ENCODE data around the gene RASL10A.
A peak's percentile ranks its signal among the peaks of the same experiment; 100 is the strongest.

RASL10A gene

DNA sequence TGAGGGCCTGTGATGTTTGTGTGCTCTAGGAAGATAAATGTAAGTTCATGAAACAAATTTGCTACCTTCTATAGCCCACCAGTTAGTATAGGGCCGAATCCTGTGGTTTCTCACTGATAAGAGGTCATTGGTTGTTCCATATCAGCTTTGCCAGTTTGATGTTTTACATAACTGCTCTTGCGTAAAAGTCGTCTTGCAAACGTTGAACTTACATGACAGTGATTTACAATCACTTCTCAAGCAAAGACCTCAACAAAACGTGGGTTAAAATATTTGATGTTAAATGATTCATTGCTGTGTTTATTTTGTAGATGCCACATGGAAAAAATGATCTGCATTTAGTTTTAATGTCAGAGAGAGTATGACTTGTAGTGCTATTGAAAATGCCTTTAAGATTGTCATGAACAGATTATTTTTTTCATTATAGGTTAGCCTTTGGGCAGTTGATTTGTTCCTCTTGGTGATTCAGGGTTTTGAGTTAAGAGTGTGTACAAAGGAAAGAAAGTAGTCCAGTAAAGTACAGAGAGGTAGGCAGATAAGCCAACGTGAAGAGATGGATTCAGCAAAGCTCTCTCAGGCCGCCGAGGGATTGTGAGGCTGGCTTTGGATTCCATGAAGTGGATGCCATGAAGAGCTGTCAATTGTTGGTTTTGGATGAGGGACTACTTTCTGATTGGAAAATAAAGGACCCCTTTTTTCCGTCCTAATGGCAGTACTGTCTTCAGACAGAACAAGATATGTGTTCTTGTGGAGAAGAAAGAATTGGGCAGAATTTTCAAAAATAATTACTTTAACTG, 44.8 kb downstream of the RASL10A start:
- H3K36me3 ChIP-seq (ENCODE audit: control insufficient read depth, insufficient read depth, low read length), result peaks cover 21% of the 10 kb centered on the region
- no peaks in the 10 kb centered on the region for H3K27me3 ChIP-seq (ENCODE audit: control insufficient read depth, insufficient read depth, low read length)
- no peaks in the 10 kb centered on the region for H3K9me3 ChIP-seq (ENCODE audit: control insufficient read depth, insufficient read depth, low read length)
- H3K4me3 ChIP-seq (ENCODE audit: low read depth, low read length), result peak overlapping the region; percentile 61
- H3K9ac ChIP-seq (ENCODE audit: low read depth, low read length), result no peak overlapping the region
- H3K4me1 ChIP-seq (ENCODE audit: control insufficient read depth, insufficient read depth, low read length), result peaks cover 16% of the 10 kb centered on the region

DNA sequence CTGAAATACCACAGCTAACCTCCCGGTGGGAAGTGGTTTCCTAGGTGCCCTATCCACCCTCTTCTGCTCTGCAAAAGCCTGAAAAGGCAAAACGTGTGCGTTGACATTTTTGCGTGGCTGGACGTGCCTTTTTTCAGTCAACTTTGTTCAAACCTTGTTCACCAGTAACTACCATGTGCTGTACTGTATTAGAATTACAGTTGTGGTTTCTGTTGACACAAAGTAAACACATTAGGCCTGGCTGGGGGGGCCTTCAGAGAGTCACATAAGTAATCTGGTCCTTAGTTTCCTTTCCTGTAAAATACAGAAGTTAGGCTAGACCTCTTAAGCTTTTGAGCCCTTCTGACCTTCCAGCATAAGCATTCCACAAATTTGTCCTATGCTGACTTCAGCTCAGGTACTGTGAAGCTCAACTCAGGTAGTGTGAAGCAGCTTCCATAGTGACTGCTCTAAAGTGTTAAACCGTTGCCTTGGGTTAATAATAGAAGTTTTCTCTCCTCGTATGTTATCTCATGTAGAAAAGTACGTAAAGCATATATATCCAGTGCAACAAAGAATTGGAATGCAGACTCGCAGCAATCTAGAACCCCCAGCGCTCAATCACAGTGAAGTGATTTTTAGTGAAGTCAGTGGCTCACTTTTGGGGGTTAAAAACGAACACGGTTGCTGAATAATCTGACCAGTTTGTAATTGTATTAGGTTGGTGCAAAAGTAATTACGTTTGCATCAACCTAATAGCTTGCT, 45.6 kb downstream of the RASL10A start:
- Histone ChIP-seq H3K36me3 (ENCODE audit: control insufficient read depth, insufficient read depth, low read length) (peaks cover 28% of the 10 kb centered on the region), H3K9ac (ENCODE audit: low read depth, low read length) (peak overlapping the region; percentile 97), H3K4me3 (ENCODE audit: low read depth, low read length) (peak overlapping the region; percentile 61), H3K9me3 (ENCODE audit: control insufficient read depth, insufficient read depth, low read length) (no peaks in the 10 kb centered on the region), H3K27me3 (ENCODE audit: control insufficient read depth, insufficient read depth, low read length) (no peaks in the 10 kb centered on the region), H3K4me1 (ENCODE audit: control insufficient read depth, insufficient read depth, low read length) (peaks cover 16% of the 10 kb centered on the region)

DNA sequence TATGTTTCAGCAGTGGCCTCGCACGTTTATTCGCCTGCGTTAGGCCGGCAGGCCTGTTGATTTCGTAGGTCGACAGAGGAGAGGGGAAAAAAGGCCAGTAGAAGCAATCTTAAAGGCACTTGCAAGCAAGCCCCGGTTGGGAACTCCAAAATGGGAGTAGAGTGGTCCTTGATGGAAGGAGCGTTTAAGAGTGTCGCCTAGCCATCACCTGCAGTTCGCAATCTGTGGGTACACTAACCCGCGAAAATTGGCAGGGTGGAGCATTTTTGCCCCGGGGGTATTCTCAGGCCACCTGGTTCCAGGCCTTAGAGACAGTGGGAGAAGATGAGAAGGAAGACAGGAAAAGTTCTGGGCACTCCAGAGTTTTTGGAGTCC, 46.3 kb downstream of the RASL10A start:
- Histone ChIP-seq H3K4me1 (ENCODE audit: control insufficient read depth, insufficient read depth, low read length) (peaks cover 16% of the 10 kb centered on the region), H3K9me3 (ENCODE audit: control insufficient read depth, insufficient read depth, low read length) (no peaks in the 10 kb centered on the region), H3K4me3 (ENCODE audit: low read depth, low read length) (peak overlapping the region; percentile 61), H3K27me3 (ENCODE audit: control insufficient read depth, insufficient read depth, low read length) (no peaks in the 10 kb centered on the region), H3K9ac (ENCODE audit: low read depth, low read length) (peak overlapping the region; percentile 97), H3K36me3 (ENCODE audit: control insufficient read depth, insufficient read depth, low read length) (peaks cover 31% of the 10 kb centered on the region)

DNA sequence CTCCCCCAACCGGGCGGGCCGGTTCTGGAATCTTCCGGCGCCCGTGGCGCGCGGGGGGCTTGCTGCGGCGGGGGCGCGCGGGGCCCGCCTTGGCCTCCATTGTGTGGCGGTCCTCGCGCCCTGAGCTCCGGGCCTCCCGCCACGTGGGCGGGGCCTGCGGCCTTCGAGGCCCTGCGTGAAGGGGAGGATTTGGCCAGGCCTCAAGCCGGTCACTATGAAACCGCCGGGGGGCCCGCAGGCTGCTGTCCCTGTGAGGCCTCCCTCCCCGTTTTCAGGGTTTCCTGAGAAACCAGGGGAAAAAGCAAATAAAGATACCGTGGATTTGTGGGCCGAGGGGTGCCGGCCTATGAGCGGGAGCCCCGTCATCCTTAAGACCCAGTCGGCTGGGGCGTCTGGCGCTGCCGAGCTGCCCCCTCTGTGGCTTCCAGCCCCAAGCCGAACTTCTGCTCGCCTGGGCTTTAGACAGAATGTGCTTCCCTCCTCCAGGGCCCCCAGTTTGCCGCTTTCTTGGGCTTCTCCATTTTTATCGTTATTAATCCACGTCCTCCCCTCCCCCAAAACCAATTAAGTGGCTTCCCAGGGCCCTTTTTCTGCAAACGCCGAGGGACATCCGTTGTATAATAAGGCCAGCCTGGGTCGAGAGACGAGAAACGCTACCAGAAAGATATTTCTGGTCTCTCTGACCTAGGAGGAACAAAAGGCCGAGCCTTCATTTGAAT, 46.8 kb downstream of the RASL10A start:
- peaks cover 29% of the 10 kb centered on the region for H3K36me3 ChIP-seq (ENCODE audit: control insufficient read depth, insufficient read depth, low read length)

DNA sequence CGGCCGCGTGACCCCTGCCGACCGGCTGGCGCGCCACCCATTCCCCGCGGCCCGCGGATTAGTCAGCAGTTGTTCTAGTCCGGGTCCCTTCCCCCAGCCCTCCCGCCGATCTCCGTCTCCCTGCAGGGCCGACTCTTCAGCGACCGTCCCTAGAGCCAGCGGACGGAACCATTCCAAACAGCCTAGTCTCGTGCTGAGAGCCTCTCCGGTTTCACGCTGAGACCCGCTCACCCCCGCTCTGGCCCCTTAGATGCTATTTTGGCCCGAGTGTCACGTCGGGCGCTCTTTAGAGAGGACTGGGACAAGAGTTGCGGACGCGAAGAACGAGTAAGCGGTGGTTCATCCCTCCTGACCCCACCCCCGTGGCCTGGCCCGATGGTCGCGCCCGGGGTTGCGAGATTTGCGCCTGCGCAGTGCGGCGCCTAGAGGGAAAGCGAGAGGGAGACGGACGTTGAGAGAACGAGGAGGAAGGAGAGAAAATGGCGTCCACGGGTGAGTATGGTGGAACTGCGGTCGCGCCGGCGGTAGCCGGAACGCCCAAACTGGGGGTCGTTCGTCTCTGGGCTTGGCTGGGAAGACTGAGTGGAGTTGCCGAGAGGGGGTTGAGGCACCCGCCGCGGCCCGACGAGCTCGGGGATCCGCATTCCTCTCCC, 47.5 kb downstream of the RASL10A start, which contains the start of the genes EWSR1 and RHBDD3:
Gene EWSR1 (plus strand): TSS at position 411 of the 653 bp plus-strand sequence. CDS start 69 bp downstream, at position 480.
Gene RHBDD3 (minus strand): TSS at position 124 of the 653 bp plus-strand sequence. CDS start 2,355 bp downstream, outside the sequence.
- Histone ChIP-seq H3K4me1 (ENCODE audit: control insufficient read depth, insufficient read depth, low read length) (peaks cover 16% of the 10 kb centered on the region), H3K36me3 (ENCODE audit: control insufficient read depth, insufficient read depth, low read length) (peaks cover 27% of the 10 kb centered on the region)

More for the DNA sequence above, 46.8 kb downstream of the RASL10A start:
- Histone ChIP-seq H3K27me3 (ENCODE audit: control insufficient read depth, insufficient read depth, low read length) (no peaks in the 10 kb centered on the region), H3K4me1 (ENCODE audit: control insufficient read depth, insufficient read depth, low read length) (peaks cover 16% of the 10 kb centered on the region), H3K9ac (ENCODE audit: low read depth, low read length) (peak overlapping the region; percentile 97), H3K4me3 (ENCODE audit: low read depth, low read length) (peak overlapping the region; percentile 61), H3K9me3 (ENCODE audit: control insufficient read depth, insufficient read depth, low read length) (no peaks in the 10 kb centered on the region)

DNA sequence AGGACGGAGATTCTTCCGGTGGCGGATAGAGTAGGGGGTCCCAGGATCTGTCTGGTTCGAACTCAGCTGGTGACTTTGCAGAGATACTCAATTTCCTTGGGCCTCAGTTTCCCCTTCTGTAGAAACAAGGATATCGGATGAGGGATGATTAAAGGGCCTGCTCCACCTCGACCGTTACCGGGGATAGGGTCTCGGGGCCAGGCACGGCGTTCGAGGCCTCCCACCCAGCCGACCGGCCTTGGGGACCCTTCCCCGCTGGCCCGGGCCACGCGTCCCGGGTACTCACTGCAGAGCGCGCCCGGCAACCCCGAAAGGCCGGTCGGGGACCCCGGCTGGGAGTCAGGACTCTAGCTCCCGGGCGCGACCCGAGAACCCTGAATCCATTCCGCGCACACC, 48.0 kb downstream of the RASL10A start:
- no peaks in the 10 kb centered on the region for H3K27me3 ChIP-seq (ENCODE audit: control insufficient read depth, insufficient read depth, low read length)

More for the DNA sequence above, 47.5 kb downstream of the RASL10A start, which contains the start of the genes EWSR1 and RHBDD3:
- Histone ChIP-seq H3K9me3 (ENCODE audit: control insufficient read depth, insufficient read depth, low read length) (no peaks in the 10 kb centered on the region), H3K27me3 (ENCODE audit: control insufficient read depth, insufficient read depth, low read length) (no peaks in the 10 kb centered on the region), H3K9ac (ENCODE audit: low read depth, low read length) (peak within 1 kb of the TSS; percentile 97), H3K4me3 (ENCODE audit: low read depth, low read length) (peak within 1 kb of the TSS; percentile 61)

DNA sequence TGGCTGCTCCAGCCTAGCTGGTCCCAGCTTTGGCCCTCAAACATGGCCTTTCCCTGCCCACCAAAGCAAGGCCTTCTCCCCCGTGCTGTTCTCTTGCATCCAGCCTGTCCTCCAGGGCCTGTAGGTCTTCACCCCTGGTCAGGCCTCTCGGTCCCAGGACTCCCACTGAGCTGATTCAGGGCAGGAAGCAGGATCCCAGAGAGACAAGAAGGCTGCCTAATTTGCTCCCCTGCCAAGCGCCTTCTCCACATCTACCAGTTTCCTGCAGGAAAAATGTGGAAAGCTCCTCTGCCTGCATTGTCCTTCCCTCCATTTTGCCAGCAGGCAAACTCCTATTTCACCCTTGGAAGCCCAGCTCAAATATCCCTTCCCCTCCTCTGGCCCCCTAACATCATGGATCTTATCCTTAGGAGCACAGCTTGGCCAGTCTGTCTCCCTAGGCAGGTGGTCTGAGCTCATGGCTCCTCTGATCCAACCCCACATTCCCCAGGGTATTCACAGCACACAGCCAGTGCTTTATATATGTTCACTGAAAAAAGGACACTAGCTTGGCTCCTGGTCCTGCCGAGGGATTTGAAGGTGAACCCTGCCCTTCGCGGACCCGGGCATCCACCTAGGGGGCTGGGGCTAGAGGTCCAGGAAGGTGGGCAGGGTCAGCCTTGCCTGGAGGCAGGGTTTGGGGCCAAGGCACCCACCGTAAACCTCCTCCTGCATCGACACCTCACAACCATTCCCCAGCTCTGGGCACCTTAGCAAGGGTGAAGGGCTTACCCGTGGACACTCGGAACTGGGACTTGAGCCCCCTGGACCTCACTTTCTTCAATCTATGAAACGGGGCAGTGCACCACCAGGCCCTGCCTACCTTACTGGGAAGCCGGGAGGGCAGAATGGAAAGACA, 48.7 kb downstream of the RASL10A start:
- Histone ChIP-seq H3K9me3 (ENCODE audit: control insufficient read depth, insufficient read depth, low read length) (no peaks in the 10 kb centered on the region), H3K4me3 (ENCODE audit: low read depth, low read length) (peak overlapping the region; percentile 61), H3K27me3 (ENCODE audit: control insufficient read depth, insufficient read depth, low read length) (no peaks in the 10 kb centered on the region), H3K9ac (ENCODE audit: low read depth, low read length) (peak overlapping the region; percentile 97), H3K4me1 (ENCODE audit: control insufficient read depth, insufficient read depth, low read length) (peaks cover 16% of the 10 kb centered on the region), H3K36me3 (ENCODE audit: control insufficient read depth, insufficient read depth, low read length) (peaks cover 27% of the 10 kb centered on the region)

More for the DNA sequence above, 48.0 kb downstream of the RASL10A start:
- Histone ChIP-seq H3K9ac (ENCODE audit: low read depth, low read length) (peak overlapping the region; percentile 97), H3K4me3 (ENCODE audit: low read depth, low read length) (peak overlapping the region; percentile 61), H3K36me3 (ENCODE audit: control insufficient read depth, insufficient read depth, low read length) (peaks cover 27% of the 10 kb centered on the region), H3K4me1 (ENCODE audit: control insufficient read depth, insufficient read depth, low read length) (peaks cover 16% of the 10 kb centered on the region), H3K9me3 (ENCODE audit: control insufficient read depth, insufficient read depth, low read length) (no peaks in the 10 kb centered on the region)

DNA sequence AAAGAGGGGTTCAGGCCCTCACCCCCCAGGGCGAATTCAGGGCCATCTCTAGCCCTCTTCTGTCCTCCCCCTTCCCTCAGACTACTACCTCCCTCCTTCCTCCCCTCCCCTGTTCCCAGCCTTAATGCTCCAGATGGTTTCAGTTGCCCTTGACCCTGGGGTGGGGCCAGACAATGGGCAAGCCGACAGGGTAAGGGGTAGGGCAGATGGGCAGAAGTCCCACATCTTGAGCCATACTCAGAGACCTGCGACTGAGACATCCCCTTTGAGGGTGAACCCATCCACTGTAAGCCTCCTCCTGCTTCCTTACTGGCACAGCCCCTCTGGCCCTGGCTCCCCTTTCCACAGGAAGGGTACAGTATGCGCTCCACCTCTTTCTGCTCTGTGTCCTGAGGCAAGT, 49.6 kb downstream of the RASL10A start:
- Histone ChIP-seq H3K4me3 (ENCODE audit: low read depth, low read length) (no peak overlapping the region), H3K4me1 (ENCODE audit: control insufficient read depth, insufficient read depth, low read length) (peaks cover 15% of the 10 kb centered on the region), H3K36me3 (ENCODE audit: control insufficient read depth, insufficient read depth, low read length) (peaks cover 27% of the 10 kb centered on the region), H3K9me3 (ENCODE audit: control insufficient read depth, insufficient read depth, low read length) (no peaks in the 10 kb centered on the region), H3K27me3 (ENCODE audit: control insufficient read depth, insufficient read depth, low read length) (no peaks in the 10 kb centered on the region), H3K9ac (ENCODE audit: low read depth, low read length) (no peak overlapping the region)

DNA sequence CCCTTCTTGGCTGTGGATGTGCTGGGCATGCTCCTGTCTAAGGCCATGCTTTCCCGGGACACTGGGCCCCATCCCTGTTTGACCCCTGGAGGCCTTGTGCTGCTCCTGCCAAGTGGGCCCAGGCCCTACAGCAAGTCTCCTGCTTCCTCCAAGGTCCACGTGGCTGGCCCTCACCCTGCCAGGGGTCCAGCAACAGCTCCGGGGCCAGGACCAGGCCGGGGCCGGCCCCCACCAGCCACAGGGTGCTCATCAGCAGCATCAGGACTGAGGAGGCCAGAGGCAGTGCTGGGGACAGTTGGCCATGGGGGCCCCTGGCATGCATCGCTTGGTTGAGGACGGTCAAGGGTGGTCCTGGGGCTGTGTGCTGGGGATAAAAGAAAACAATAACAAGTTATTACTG, 50.2 kb downstream of the RASL10A start:
- peaks cover 10% of the 10 kb centered on the region for H3K4me1 ChIP-seq (ENCODE audit: control insufficient read depth, insufficient read depth, low read length)
- H3K27me3 ChIP-seq (ENCODE audit: control insufficient read depth, insufficient read depth, low read length), result no peaks in the 10 kb centered on the region
- H3K9me3 ChIP-seq (ENCODE audit: control insufficient read depth, insufficient read depth, low read length), result no peaks in the 10 kb centered on the region
- no peak overlapping the region for H3K9ac ChIP-seq (ENCODE audit: low read depth, low read length)
- peaks cover 30% of the 10 kb centered on the region for H3K36me3 ChIP-seq (ENCODE audit: control insufficient read depth, insufficient read depth, low read length)
- H3K4me3 ChIP-seq (ENCODE audit: low read depth, low read length), result no peak overlapping the region

DNA sequence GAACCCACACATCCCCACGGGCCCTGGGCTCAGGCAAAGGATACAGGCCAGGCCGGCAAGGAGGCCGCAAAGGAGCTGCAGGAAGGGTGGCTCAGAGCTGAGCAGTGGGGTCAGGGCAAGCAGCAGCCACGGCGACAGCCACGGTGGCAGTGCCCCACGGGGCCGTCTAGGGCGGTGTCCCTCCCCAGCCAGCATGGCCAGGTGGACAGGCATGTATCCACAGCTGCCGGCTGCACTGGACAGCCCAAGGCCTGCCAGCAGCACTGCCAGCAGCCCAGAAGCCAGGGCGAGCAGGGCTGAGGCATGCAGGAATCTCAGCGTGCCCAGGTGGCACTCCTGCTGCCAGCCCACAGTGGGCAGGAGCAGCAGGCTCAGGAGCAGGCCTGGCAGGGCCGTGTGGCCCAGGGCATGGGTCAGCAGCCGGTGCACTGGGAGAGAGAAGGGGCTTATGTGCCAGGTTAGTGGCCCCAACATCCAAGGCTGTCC, 51.7 kb downstream of the RASL10A start:
- H3K9me3 ChIP-seq (ENCODE audit: control insufficient read depth, insufficient read depth, low read length), result no peaks in the 10 kb centered on the region
- H3K9ac ChIP-seq (ENCODE audit: low read depth, low read length), result no peak overlapping the region
- peaks cover 33% of the 10 kb centered on the region for H3K36me3 ChIP-seq (ENCODE audit: control insufficient read depth, insufficient read depth, low read length)
- no peak overlapping the region for H3K4me3 ChIP-seq (ENCODE audit: low read depth, low read length)
- peaks cover 6% of the 10 kb centered on the region for H3K4me1 ChIP-seq (ENCODE audit: control insufficient read depth, insufficient read depth, low read length)
- H3K27me3 ChIP-seq (ENCODE audit: control insufficient read depth, insufficient read depth, low read length), result no peaks in the 10 kb centered on the region

Data from iPS-15b (cell line).